WTC11 (cell line): ENCODE results near the gene CFDP1. TPM values are rescaled to one million over a fixed set of nuclear protein-coding genes. Genes with fewer than 3 reads are reported as not detected.

Experiments used
- ATAC-seq: fragments of 200-7000 bp; cut with Tn5 transposase; 2 replicates; pipeline ENCODE4 v1.10.0; 2021; ENCODE audit warnings: mild to moderate bottlenecking, moderate library complexity
- CTCF ChIA-PET: fragments of 300-600 bp; sonication (Branson Sonifier 250); formaldehyde crosslinking; loops from one replicate; lab custom pipeline; 2021; ENCODE audit warnings: antibody characterized with exemption; lab: Charles Lee
- POLR2A ChIA-PET: fragments of 350-600 bp; sonication (Branson Sonifier 250); formaldehyde crosslinking; loops from one replicate; lab custom pipeline; 2021; ENCODE audit warnings: antibody characterized with exemption; lab: Charles Lee
- DNase-seq: peaks from one replicate; pipeline ENCODE4 v3.0.0; 2021; ENCODE audit warnings: low spot score
- H3K27ac Mint-ChIP-seq: 2 replicates; pipeline ENCODE4 v1.8.0; 2021; ENCODE audit warnings: mixed read lengths
- H3K27me3 Mint-ChIP-seq: 2 replicates; pipeline ENCODE4 v1.8.0; 2021; ENCODE audit warnings: low read depth, mild to moderate bottlenecking, moderate library complexity, mixed read lengths
- H3K36me3 Mint-ChIP-seq: 2 replicates; pipeline ENCODE4 v1.8.0; 2021; ENCODE audit warnings: mixed read lengths
- H3K4me1 Mint-ChIP-seq: 2 replicates; pipeline ENCODE4 v1.8.0; 2022; ENCODE audit warnings: mixed read lengths
- H3K4me3 Mint-ChIP-seq: 2 replicates; pipeline ENCODE4 v1.8.0; 2021; ENCODE audit warnings: mild to moderate bottlenecking, moderate library complexity, mixed read lengths
- H3K9me3 Mint-ChIP-seq: 2 replicates; pipeline ENCODE4 v1.8.0; 2021; ENCODE audit warnings: mixed read lengths
- E2F1 ChIP-seq: sonication (generic); formaldehyde crosslinking; IDR thresholded peaks from 2 replicates; pipeline ENCODE4 v1.8.0; 2022; ENCODE audit warnings: mild to moderate bottlenecking, missing genetic modification reagents
- FOXK1 ChIP-seq: sonication (generic); formaldehyde crosslinking; IDR thresholded peaks from 2 replicates; pipeline ENCODE4 v1.8.0; 2022; ENCODE audit warnings: mild to moderate bottlenecking, moderate library complexity, missing genetic modification reagents
- GRHL2 ChIP-seq: fragments of 250-450 bp; sonication (Bioruptor Pico); IDR thresholded peaks from 2 replicates; pipeline ENCODE4 v1.8.0; 2022; ENCODE audit warnings: mild to moderate bottlenecking, moderate library complexity; ENCODE audit not compliant: insufficient replicate concordance, severe bottlenecking
- IRF2 ChIP-seq: sonication (generic); formaldehyde crosslinking; IDR thresholded peaks from 2 replicates; pipeline ENCODE4 v1.8.0; 2022; ENCODE audit warnings: low read depth, missing genetic modification reagents, borderline replicate concordance
- NFE2L1 ChIP-seq: sonication (generic); formaldehyde crosslinking; IDR thresholded peaks from 2 replicates; pipeline ENCODE4 v1.8.1; 2023; ENCODE audit warnings: missing genetic modification reagents
- NR3C1 ChIP-seq: sonication (generic); formaldehyde crosslinking; conservative IDR thresholded peaks from 2 replicates; pipeline ENCODE4 v1.8.1; 2023; ENCODE audit warnings: low read depth, mild to moderate bottlenecking, missing genetic modification reagents
- OVOL2 ChIP-seq: fragments of 250-450 bp; sonication (Bioruptor Pico); IDR thresholded peaks from 2 replicates; pipeline ENCODE4 v1.9.0; 2021; ENCODE audit warnings: mild to moderate bottlenecking, borderline replicate concordance
- PREB ChIP-seq: sonication (generic); formaldehyde crosslinking; IDR thresholded peaks from 2 replicates; pipeline ENCODE4 v1.8.1; 2022; ENCODE audit warnings: mild to moderate bottlenecking, missing genetic modification reagents, moderate library complexity, borderline replicate concordance
- SP1 ChIP-seq: sonication (generic); formaldehyde crosslinking; conservative IDR thresholded peaks from 2 replicates; pipeline ENCODE4 v1.8.1; 2022; ENCODE audit warnings: missing genetic modification reagents
- TEAD1 ChIP-seq: sonication (generic); formaldehyde crosslinking; IDR thresholded peaks from 2 replicates; pipeline ENCODE4 v1.8.0; 2022; ENCODE audit warnings: mild to moderate bottlenecking, missing genetic modification reagents
- TEAD4 ChIP-seq: sonication (generic); formaldehyde crosslinking; IDR thresholded peaks from 2 replicates; pipeline ENCODE4 v1.8.0; 2022; ENCODE audit warnings: mild to moderate bottlenecking, missing genetic modification reagents
- ZBTB43 ChIP-seq: sonication (generic); formaldehyde crosslinking; IDR thresholded peaks from 2 replicates; pipeline ENCODE4 v1.8.1; 2023; ENCODE audit warnings: mild to moderate bottlenecking, missing genetic modification reagents
- ZNF232 ChIP-seq: sonication (generic); formaldehyde crosslinking; IDR thresholded peaks from 2 replicates; pipeline ENCODE4 v1.8.0; 2022; ENCODE audit warnings: mild to moderate bottlenecking, missing genetic modification reagents
- ZNF281 ChIP-seq: sonication (generic); formaldehyde crosslinking; IDR thresholded peaks from 2 replicates; pipeline ENCODE4 v1.8.0; 2023; ENCODE audit warnings: mild to moderate bottlenecking, missing genetic modification reagents
- ZNF416 ChIP-seq: fragments of 250-450 bp; sonication (Bioruptor Pico); IDR thresholded peaks from 2 replicates; pipeline ENCODE4 v1.9.0; 2021; ENCODE audit warnings: mild to moderate bottlenecking, inconsistent platforms
- ZSCAN18 ChIP-seq: fragments of 250-450 bp; sonication (Bioruptor Pico); IDR thresholded peaks from 2 replicates; pipeline ENCODE4 v2.1.2; 2022; ENCODE audit warnings: mild to moderate bottlenecking, moderate library complexity
- total RNA-seq: library from RNA; stranded (reverse); gene quantifications from 3 replicates; pipeline ENCODE4 v1.2.3, GENCODE V29; 2021

Gene CFDP1
- total RNA-seq, 1 experiment from 2014 or later: 79.2 TPM

- Mint-ChIP-seq H3K36me3 (peaks cover 42% of the 10 kb centered on the region), H3K27ac (peak overlapping the region; percentile 4)
- POLR2A ChIA-PET: no interaction called here
Observed at GRCh38 chr16:75293772-75294171, 139.5 kb downstream of the CFDP1 start.

GRCh38 chr16:75293173-75293572 lies 140.1 kb downstream of the CFDP1 start:
- DNase-seq: no peak
- CTCF ChIA-PET: interaction anchor here (1.1 to 1.7 kb wide), 3 partner anchors 10 to 92 kb away, joined by 3 to 4 read pairs (median 3); no protein-coding TSS in a partner anchor
- POLR2A ChIA-PET: interaction anchor here (1.1 kb wide), 1 partner anchor 12 kb away, joined by 3 read pairs; no protein-coding TSS in a partner anchor

More at GRCh38 chr16:75293772-75294171, 139.5 kb downstream of the CFDP1 start:
- TF ChIP-seq FOXK1 (CRISPR knock-in tag) (no peak), ZSCAN18 (CRISPR knock-in tag) (no peak), ZBTB43 (CRISPR knock-in tag) (no peak), SP1 (CRISPR knock-in tag) (no peak), TEAD1 (CRISPR knock-in tag) (no peak)
- TF ChIP-seq, all 79 proteins: peak for 0
- no peaks in the 10 kb centered on the region for H3K9me3 Mint-ChIP-seq
- CTCF ChIA-PET: interaction anchor here (1.1 to 1.7 kb wide), 2 partner anchors 11 to 92 kb away, joined by 3 to 4 read pairs; no protein-coding TSS in a partner anchor
- peaks cover 10% of the 10 kb centered on the region; the same call in 1 of the 2 replicates for H3K4me1 Mint-ChIP-seq
- no peaks in the 10 kb centered on the region for H3K27me3 Mint-ChIP-seq
- DNase-seq: no peak
- ATAC-seq: no peak
- no peak overlapping the region for H3K4me3 Mint-ChIP-seq

More at GRCh38 chr16:75293173-75293572, 140.1 kb downstream of the CFDP1 start:
- no peak for ATAC-seq
- peaks cover 42% of the 10 kb centered on the region for H3K36me3 Mint-ChIP-seq
- H3K9me3 Mint-ChIP-seq: no peaks in the 10 kb centered on the region
- peaks cover 15% of the 10 kb centered on the region; the same call in 1 of the 2 replicates for H3K4me1 Mint-ChIP-seq
- no peak for TF ChIP-seq PREB
- no peak for TF ChIP-seq ZNF232
- no peak for TF ChIP-seq NR3C1 (CRISPR knock-in tag)
- TF ChIP-seq OVOL2: no peak
- TF ChIP-seq E2F1: no peak
- TF ChIP-seq ZBTB43 (CRISPR knock-in tag): no peak
- no peak for TF ChIP-seq ZNF281 (CRISPR knock-in tag)
- TF ChIP-seq NFE2L1 (CRISPR knock-in tag): no peak
- no peak for TF ChIP-seq IRF2
- TF ChIP-seq GRHL2: no peak
- TF ChIP-seq ZNF416: no peak
- TF ChIP-seq TEAD4 (CRISPR knock-in tag): no peak
- H3K4me3 Mint-ChIP-seq: no peak overlapping the region
- H3K27me3 Mint-ChIP-seq: no peaks in the 10 kb centered on the region
- H3K27ac Mint-ChIP-seq: peak overlapping the region; percentile 24; the same call in 1 of the 2 replicates
